Uterine smooth muscle cell (primary cell): ENCODE measurements around the gene POLA2. TPM values are rescaled to one million over a fixed set of nuclear protein-coding genes. Genes with fewer than 3 reads are reported as not detected.

Source experiments
- total RNA-seq: library from RNA; depleted of rRNA; stranded (reverse); fragments of >200 nt; gene quantifications from 2 replicates; pipeline ENCODE4 v1.2.3, GENCODE V29; 2014

Gene POLA2, protein sequence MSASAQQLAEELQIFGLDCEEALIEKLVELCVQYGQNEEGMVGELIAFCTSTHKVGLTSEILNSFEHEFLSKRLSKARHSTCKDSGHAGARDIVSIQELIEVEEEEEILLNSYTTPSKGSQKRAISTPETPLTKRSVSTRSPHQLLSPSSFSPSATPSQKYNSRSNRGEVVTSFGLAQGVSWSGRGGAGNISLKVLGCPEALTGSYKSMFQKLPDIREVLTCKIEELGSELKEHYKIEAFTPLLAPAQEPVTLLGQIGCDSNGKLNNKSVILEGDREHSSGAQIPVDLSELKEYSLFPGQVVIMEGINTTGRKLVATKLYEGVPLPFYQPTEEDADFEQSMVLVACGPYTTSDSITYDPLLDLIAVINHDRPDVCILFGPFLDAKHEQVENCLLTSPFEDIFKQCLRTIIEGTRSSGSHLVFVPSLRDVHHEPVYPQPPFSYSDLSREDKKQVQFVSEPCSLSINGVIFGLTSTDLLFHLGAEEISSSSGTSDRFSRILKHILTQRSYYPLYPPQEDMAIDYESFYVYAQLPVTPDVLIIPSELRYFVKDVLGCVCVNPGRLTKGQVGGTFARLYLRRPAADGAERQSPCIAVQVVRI
- total RNA-seq = 5.9 and 23.0 TPM in 2 replicates

GRCh38 chr11:65261591-65262380 lies at the start of gene POLA2:
TSS of gene POLA2 (plus strand) at chr11:65261962. CDS start at chr11:65262293, 331 bp downstream.

DNA sequence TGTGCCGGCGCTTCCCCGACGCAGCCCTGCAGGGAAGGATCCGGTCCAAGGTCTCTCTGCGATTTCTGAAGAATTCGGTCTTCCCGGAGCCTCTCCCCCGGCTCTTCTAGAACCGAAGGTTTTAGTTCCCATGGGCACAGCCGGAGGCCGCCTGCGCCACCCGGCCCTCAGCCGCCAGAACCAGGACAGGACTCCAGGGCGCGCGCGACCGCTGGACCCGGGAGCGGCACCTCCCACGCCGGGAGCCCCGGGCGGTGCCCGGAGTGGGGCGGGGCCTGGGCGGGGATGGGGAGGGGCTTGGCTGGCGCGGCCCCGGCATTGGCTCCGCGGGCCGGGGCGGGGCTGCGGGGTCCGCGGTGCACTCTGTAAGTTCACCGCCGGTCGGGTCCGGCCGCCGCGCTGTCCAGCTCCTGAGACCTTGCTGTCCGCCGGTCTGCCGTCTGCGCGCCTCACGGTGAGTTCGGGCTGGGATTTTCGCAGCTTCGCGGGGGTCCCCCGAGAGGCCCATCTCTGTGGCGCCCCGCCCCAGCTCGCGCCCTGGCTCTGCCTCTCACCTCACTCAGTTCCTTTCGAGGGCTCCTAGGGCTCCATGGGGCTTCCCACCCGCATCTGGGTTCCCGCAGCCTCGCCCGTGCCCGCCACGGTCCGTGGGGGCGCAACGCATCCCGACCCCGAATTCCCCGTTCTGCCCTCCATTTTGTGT lies 52.9 kb downstream of the POLA2 start, which contains the start of gene CDC42EP2:
CDC42EP2 (plus strand) TSS at position 366 of the 703 bp plus-strand sequence. CDS start 6,033 bp downstream, outside the sequence.

Other genes with a start within 250 kb of the POLA2 start
- gene ARL2, start 247.8 kb upstream of the POLA2 start, total RNA-seq = 74.7 and 104 TPM in 2 replicates
- 7.4 and 10.4 TPM in 2 replicates for gene SNX15, start 234.5 kb upstream of the POLA2 start, total RNA-seq
- 8.4 and 20.3 TPM in 2 replicates for gene SAC3D1, start 220.8 kb upstream of the POLA2 start, total RNA-seq
- 24.7 and 31.5 TPM in 2 replicates for gene NAALADL1, start 203.4 kb upstream of the POLA2 start, total RNA-seq
- gene CDCA5, start 177.9 kb upstream of the POLA2 start, total RNA-seq = 7.1 and 18.6 TPM in 2 replicates
- gene ZFPL1, start 177.7 kb upstream of the POLA2 start, total RNA-seq = 34.0 and 36.2 TPM in 2 replicates
- gene VPS51, start 165.7 kb upstream of the POLA2 start, total RNA-seq = 153 and 194 TPM in 2 replicates
- 13.1 and 49.4 TPM in 2 replicates for gene TM7SF2, start 150.1 kb upstream of the POLA2 start, total RNA-seq
- gene ZNHIT2, start 144.3 kb upstream of the POLA2 start, total RNA-seq = 11.4 and 12.0 TPM in 2 replicates
- 229 and 277 TPM in 2 replicates for gene FAU, start 139.8 kb upstream of the POLA2 start, total RNA-seq
- gene MRPL49, start 139.6 kb upstream of the POLA2 start, total RNA-seq = 43.4 and 52.5 TPM in 2 replicates
- gene SYVN1, start 127.4 kb upstream of the POLA2 start, total RNA-seq = 19.4 and 47.6 TPM in 2 replicates
- gene SPDYC, start 91.7 kb upstream of the POLA2 start, total RNA-seq = not detected in 2 replicates
- 88.1 and 117 TPM in 2 replicates for gene CAPN1, start 80.0 kb upstream of the POLA2 start, total RNA-seq
- 13.3 and 17.2 TPM in 2 replicates for gene CDC42EP2, start 52.9 kb downstream of the POLA2 start, total RNA-seq
- gene DPF2, start 71.9 kb downstream of the POLA2 start, total RNA-seq = 33.5 and 41.6 TPM in 2 replicates
- gene TIGD3, start 92.8 kb downstream of the POLA2 start, total RNA-seq = 0.11 and 0.37 TPM in 2 replicates
- 0.75 and 1.3 TPM in 2 replicates for gene SLC25A45, start 120.7 kb downstream of the POLA2 start, total RNA-seq
- 37.1 and 61.4 TPM in 2 replicates for gene FRMD8, start 124.7 kb downstream of the POLA2 start, total RNA-seq
- 158 and 162 TPM in 2 replicates for gene NEAT1, start 160.8 kb downstream of the POLA2 start, total RNA-seq
- gene MALAT1, start 237.1 kb downstream of the POLA2 start, total RNA-seq = 13,505 and 18,804 TPM in 2 replicates